ENCODE data around the gene CAMK4.

GRCh38 chr5:111252799-111253545, 28.8 kb downstream of the CAMK4 start:
- TF ChIP-seq CTCF (IDR thresholded peaks at IDR 0.05; ENCODE audit: low read depth, low read length) (no peak), EZH2phosphoT487 (IDR thresholded peaks at IDR 0.05; ENCODE audit: low read depth) (no peak)

All from OCI-LY3 (cell line).